Body of pancreas (tissue), 4 donors: ENCODE measurements around the gene ZIC4. TPM values are rescaled to one million over a fixed set of nuclear protein-coding genes. Genes with fewer than 3 reads are reported as not detected.

ENCODE experiments used
- ATAC-seq: fragments of 150-250 bp; one replicate; pipeline ENCODE4 v1.9.1; 2016
- DNase-seq, 4 donors: peaks; one replicate each; pipeline ENCODE4 v3.0.0-alpha.2; 2019
- H3K27ac ChIP-seq, 4 donors: fragments of 200-600 bp; sonication (generic); 1 replicate in 3 of 4; 2 replicates in 1 of 4; pipeline versions ENCODE4 v1.5.1 to v1.6.1; 2016 to 2019; ENCODE audit warnings: mild to moderate bottlenecking in 1 of 4, mixed read lengths in 1 of 4, moderate library complexity in 1 of 4
- H3K27me3 ChIP-seq, 2 donors: fragments of 200-600 bp; sonication (generic); one replicate each; pipeline ENCODE4 v1.6.0; 2016; ENCODE audit warnings: mild to moderate bottlenecking in 1 of 2
- H3K36me3 ChIP-seq, 2 donors: fragments of 200-600 bp; sonication (generic); replicated peaks in 1 of 2; 2 replicates each; pipeline ENCODE4 v1.5.1; 2016; ENCODE audit warnings: low read depth in 2 of 2; ENCODE audit not compliant: insufficient read depth in 1 of 2
- H3K4me1 ChIP-seq: fragments of 200-600 bp; sonication (generic); one replicate; pipeline ENCODE4 v1.6.0; 2016
- H3K4me3 ChIP-seq, 2 donors: fragments of 200-600 bp; sonication (generic); 1 replicate in 1 of 2; 2 replicates in 1 of 2; pipeline ENCODE4 v1.5.1; 2016 to 2019
- H3K9me3 ChIP-seq, 3 donors: fragments of 200-600 bp; sonication (generic); 1 replicate in 2 of 3; 2 replicates in 1 of 3; pipeline ENCODE4 v1.5.1; 2016
- POLR2A ChIP-seq, 3 donors: fragments of 450-650 bp; IDR thresholded peaks; one replicate each; pipeline ENCODE4 v1.6.1; 2016; ENCODE audit warnings: antibody characterized with exemption in 3 of 3, mild to moderate bottlenecking in 2 of 3
- WGBS, 2 donors: methylation state at CpG; one replicate each; pipeline ENCODE4 v1.1.5; 2017; 5-methylcytosine and 5-hydroxymethylcytosine counted together
- intact Hi-C: fragments of 100-400 bp; cut with DNase I; formaldehyde crosslinking; loops from one replicate; pipeline ENCODE4 v1.15.1; 2023
- total RNA-seq, 2 donors: library from RNA; depleted of rRNA; stranded (reverse); fragments of >200 nt; gene quantifications; one replicate each; pipeline ENCODE4 v1.1.0, GENCODE V29; 2016
- TF ChIP-seq, protein P1 (sequence below), 7 experiments: fragments of 450-650 bp in 4 of 7; fragments of 200-600 bp in 3 of 7; sonication (generic) in 3 of 7; IDR thresholded peaks; one replicate each; pipeline ENCODE4 v1.5.1; 2016 to 2019; ENCODE audit warnings: antibody characterized with exemption in 7 of 7

Gene ZIC4
- total RNA-seq, 2 donors from 2014 or later, result not detected

DNA sequence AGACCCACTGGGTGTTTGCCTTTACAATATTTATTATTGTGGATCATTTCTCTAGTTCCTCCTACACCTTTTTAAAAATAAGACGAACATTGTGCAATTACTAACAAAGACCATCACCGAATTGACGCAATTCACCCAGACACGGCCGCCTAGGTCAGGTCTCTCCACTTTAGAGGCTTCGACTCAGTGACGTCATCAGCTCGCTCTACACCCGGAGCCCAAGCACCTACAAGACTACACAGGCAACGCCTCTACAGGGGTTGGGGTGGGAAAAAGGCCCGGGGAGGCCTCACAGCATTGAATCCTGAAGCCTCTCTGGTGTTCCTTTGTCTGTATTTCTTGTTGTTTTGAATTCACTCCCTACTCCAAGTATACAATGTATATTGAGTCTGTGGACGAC is 16.6 kb downstream of the ZIC4 start:
- Histone ChIP-seq H3K4me1 (peaks cover 32% of the 10 kb centered on the region), H3K27me3 (peaks cover 0 to 74% of the 10 kb centered on the region in 2 donors), H3K36me3 (no peaks in the 10 kb centered on the region), H3K9me3 (no peaks in the 10 kb centered on the region), H3K27ac (no peak overlapping the region), H3K4me3 (no peak overlapping the region)
- intact Hi-C loops, result no loop called here
- WGBS, 2 donors, result 3 to 11% methylated on average over 12 of the region's 12 CpGs
- DNase-seq, result no peak
- no peak for ATAC-seq
- TF ChIP-seq, protein P1, sequence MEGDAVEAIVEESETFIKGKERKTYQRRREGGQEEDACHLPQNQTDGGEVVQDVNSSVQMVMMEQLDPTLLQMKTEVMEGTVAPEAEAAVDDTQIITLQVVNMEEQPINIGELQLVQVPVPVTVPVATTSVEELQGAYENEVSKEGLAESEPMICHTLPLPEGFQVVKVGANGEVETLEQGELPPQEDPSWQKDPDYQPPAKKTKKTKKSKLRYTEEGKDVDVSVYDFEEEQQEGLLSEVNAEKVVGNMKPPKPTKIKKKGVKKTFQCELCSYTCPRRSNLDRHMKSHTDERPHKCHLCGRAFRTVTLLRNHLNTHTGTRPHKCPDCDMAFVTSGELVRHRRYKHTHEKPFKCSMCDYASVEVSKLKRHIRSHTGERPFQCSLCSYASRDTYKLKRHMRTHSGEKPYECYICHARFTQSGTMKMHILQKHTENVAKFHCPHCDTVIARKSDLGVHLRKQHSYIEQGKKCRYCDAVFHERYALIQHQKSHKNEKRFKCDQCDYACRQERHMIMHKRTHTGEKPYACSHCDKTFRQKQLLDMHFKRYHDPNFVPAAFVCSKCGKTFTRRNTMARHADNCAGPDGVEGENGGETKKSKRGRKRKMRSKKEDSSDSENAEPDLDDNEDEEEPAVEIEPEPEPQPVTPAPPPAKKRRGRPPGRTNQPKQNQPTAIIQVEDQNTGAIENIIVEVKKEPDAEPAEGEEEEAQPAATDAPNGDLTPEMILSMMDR (IDR thresholded peaks at IDR 0.05), result no peak
- no peak for TF ChIP-seq POLR2A (IDR thresholded peaks at IDR 0.05)

GRCh38 chr3:147388700-147389580 is 17.4 kb downstream of the ZIC4 start:
- H3K9me3 ChIP-seq, result no peaks in the 10 kb centered on the region
- DNase-seq (no peak), ATAC-seq (no peak)
- intact Hi-C loops, result no loop called here
- peaks cover 0 to 73% of the 10 kb centered on the region in 2 donors for H3K27me3 ChIP-seq
- no peak for TF ChIP-seq POLR2A (IDR thresholded peaks at IDR 0.05)
- TF ChIP-seq, protein P1 (IDR thresholded peaks at IDR 0.05), result no peak
- no peak overlapping the region for H3K27ac ChIP-seq
- no peaks in the 10 kb centered on the region for H3K36me3 ChIP-seq
- peaks cover 31% of the 10 kb centered on the region for H3K4me1 ChIP-seq
- H3K4me3 ChIP-seq, result no peak overlapping the region
- WGBS, 2 donors, result 7 to 12% methylated on average over 25 of the region's 25 CpGs

- TF ChIP-seq, protein P1 (IDR thresholded peaks at IDR 0.05), result no peak
- TF ChIP-seq POLR2A (IDR thresholded peaks at IDR 0.05), result no peak
- DNase-seq (no peak), ATAC-seq (no peak)
- WGBS, 2 donors, result 5 to 6% methylated on average over 36 of the region's 36 CpGs
- peaks cover 23% of the 10 kb centered on the region for H3K4me1 ChIP-seq
- no peaks in the 10 kb centered on the region for H3K36me3 ChIP-seq
- intact Hi-C loops, result no loop called here
- H3K9me3 ChIP-seq, result no peaks in the 10 kb centered on the region
- H3K27me3 ChIP-seq, result peaks cover 0 to 64% of the 10 kb centered on the region in 2 donors
- H3K27ac ChIP-seq, result no peak overlapping the region
- H3K4me3 ChIP-seq, result no peak overlapping the region
Observed at GRCh38 chr3:147387885-147388699, 18.3 kb downstream of the ZIC4 start.

GRCh38 chr3:147387291-147387884 is 19.0 kb downstream of the ZIC4 start:
- no peak for ATAC-seq
- 4 to 5% methylated on average over 10 of the region's 10 CpGs for WGBS, 2 donors

More at GRCh38 chr3:147387291-147387884, 19.0 kb downstream of the ZIC4 start:
- no peak for DNase-seq
- H3K36me3 ChIP-seq, result no peaks in the 10 kb centered on the region
- no peaks in the 10 kb centered on the region for H3K9me3 ChIP-seq
- H3K27me3 ChIP-seq, result peaks cover 0 to 58% of the 10 kb centered on the region in 2 donors
- peaks cover 16% of the 10 kb centered on the region for H3K4me1 ChIP-seq
- no peak overlapping the region for H3K27ac ChIP-seq
- no peak overlapping the region for H3K4me3 ChIP-seq
- no peak for TF ChIP-seq POLR2A (IDR thresholded peaks at IDR 0.05)
- TF ChIP-seq, protein P1 (IDR thresholded peaks at IDR 0.05), result no peak
- intact Hi-C loops, result no loop called here
